Erythroblast (primary cell): ENCODE results near the gene B9D1.

ENCODE experiments used
- GATA1 ChIP-seq: IDR thresholded peaks from 2 replicates; pipeline ENCODE4 v1.6.1; 2011; ENCODE audit warnings: low read depth, mild to moderate bottlenecking, control low read depth, low read length, moderate library complexity
- POLR2A ChIP-seq: IDR thresholded peaks from 2 replicates; pipeline ENCODE4 v1.6.1; 2011; ENCODE audit warnings: mild to moderate bottlenecking, low read length

DNA sequence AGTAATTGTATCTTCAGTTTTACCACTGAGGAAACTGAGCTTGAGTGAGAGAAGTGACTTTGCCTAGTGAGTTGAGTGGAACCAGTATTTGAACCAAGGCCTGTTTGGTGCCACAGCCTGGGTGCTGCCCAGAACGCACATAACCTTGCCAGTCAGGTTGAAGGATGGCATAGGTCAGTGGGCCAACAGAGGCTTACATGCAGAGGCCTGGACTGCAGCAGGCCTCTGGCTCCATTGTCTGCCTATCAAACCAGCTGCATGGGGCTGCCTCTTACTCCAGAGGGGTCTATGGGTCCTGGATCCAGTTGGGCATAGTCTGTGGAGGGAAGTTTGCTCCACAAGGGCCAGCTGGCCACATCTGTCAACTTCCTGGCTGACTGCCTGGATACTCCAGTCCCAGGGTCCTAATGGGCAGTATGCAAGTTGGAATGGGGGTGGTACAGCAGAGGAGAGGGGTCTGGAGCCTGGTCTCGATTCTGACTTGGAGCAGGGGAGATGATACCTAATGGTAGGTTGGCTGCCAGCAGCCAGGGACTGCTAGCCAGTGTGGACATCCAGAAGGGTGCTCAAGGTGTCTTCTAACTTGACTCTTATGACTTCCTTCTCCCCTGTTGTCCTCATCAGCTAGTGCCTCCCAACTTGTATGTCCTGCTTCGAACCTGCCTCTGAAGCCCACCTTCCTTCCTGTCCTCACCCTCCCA is 37.4 kb upstream of the B9D1 start:
- TF ChIP-seq POLR2A = no peak
- TF ChIP-seq GATA1 = no peak
